HEK293 (cell line): ENCODE data around the gene PDXK.

Experiments
- CTCF ChIA-PET: fragments of 350-600 bp; formaldehyde crosslinking; extraction: SDS; loops from one replicate; lab custom pipeline; 2021; ENCODE audit warnings: antibody characterized with exemption; lab: Yijun Ruan, JAX
- POLR2A ChIA-PET: fragments of 300-600 bp; formaldehyde crosslinking; extraction: SDS; loops from one replicate; lab custom pipeline; 2020; ENCODE audit warnings: antibody characterized with exemption, inconsistent platforms; lab: Yijun Ruan, JAX
- H3K27ac ChIP-seq: fragments of 200-500 bp; sonication (Bioruptor generic); 2 replicates; pipeline ENCODE4 v1.5.1; 2014; ENCODE audit warnings: low read depth, low read length, control low read depth, inconsistent platforms; ENCODE audit errors: extremely low read depth
- H3K36me3 ChIP-seq, 2 experiments: fragments of 200-500 bp in 1 of 2; sonication (Bioruptor generic) in 1 of 2; 1 replicate in 1 of 2; 2 replicates in 1 of 2; pipeline ENCODE4 v1.5.1; 2014 to 2017; ENCODE audit warnings: inconsistent platforms in 2 of 2, low read length in 2 of 2; ENCODE audit not compliant: control insufficient read depth in 2 of 2, insufficient read depth in 1 of 2
- H3K4me1 ChIP-seq: fragments of 200-500 bp; sonication (Bioruptor generic); 2 replicates; pipeline ENCODE4 v1.5.1; 2014; ENCODE audit warnings: mild to moderate bottlenecking, low read length, inconsistent platforms; ENCODE audit not compliant: control insufficient read depth, insufficient read depth
- H3K4me3 ChIP-seq: 2 replicates; pipeline ENCODE4 v1.5.1; 2011; ENCODE audit warnings: low read depth, mild to moderate bottlenecking, control low read depth, low read length, moderate library complexity
- H3K9me3 ChIP-seq: fragments of 200-500 bp; sonication (Bioruptor generic); 2 replicates; pipeline ENCODE4 v1.5.1; 2014; ENCODE audit warnings: low read depth, low read length, inconsistent platforms; ENCODE audit not compliant: control insufficient read depth, insufficient read depth
- AEBP2 ChIP-seq: fragments of 450-650 bp; formaldehyde crosslinking; IDR thresholded peaks from 2 replicates; pipeline ENCODE4 v1.5.1; 2016; ENCODE audit warnings: missing biosample characterization, missing genetic modification characterization, borderline replicate concordance
- BCL11A ChIP-seq: fragments of 450-650 bp; formaldehyde crosslinking; IDR thresholded peaks from 2 replicates; pipeline ENCODE4 v1.5.1; 2016; ENCODE audit warnings: low read depth, missing biosample characterization, missing genetic modification characterization
- GLIS1 ChIP-seq: fragments of 450-650 bp; formaldehyde crosslinking; IDR thresholded peaks from 2 replicates; pipeline ENCODE4 v1.5.1; 2016; ENCODE audit warnings: missing biosample characterization, missing genetic modification characterization
- KLF1 ChIP-seq: fragments of 450-650 bp; formaldehyde crosslinking; IDR thresholded peaks from 2 replicates; pipeline ENCODE4 v1.5.1; 2016; ENCODE audit warnings: missing biosample characterization, missing genetic modification characterization
- KLF8 ChIP-seq: fragments of 450-650 bp; formaldehyde crosslinking; IDR thresholded peaks from 2 replicates; pipeline ENCODE4 v1.5.1; 2016; ENCODE audit warnings: missing biosample characterization, missing genetic modification characterization
- RBAK ChIP-seq: fragments of 450-650 bp; formaldehyde crosslinking; IDR thresholded peaks from 2 replicates; pipeline ENCODE4 v1.5.1; 2016; ENCODE audit warnings: missing biosample characterization, missing genetic modification characterization
- SP7 ChIP-seq: fragments of 450-650 bp; formaldehyde crosslinking; IDR thresholded peaks from 2 replicates; pipeline ENCODE4 v1.5.1; 2016; ENCODE audit warnings: missing biosample characterization, missing genetic modification characterization
- ZEB2 ChIP-seq: fragments of 450-650 bp; formaldehyde crosslinking; IDR thresholded peaks from 2 replicates; pipeline ENCODE4 v1.5.1; 2016; ENCODE audit warnings: missing biosample characterization, missing genetic modification characterization
- ZFP41 ChIP-seq: fragments of 450-650 bp; formaldehyde crosslinking; IDR thresholded peaks from 2 replicates; pipeline ENCODE4 v1.5.1; 2016; ENCODE audit warnings: missing biosample characterization, missing genetic modification characterization, borderline replicate concordance
- ZIC2 ChIP-seq: fragments of 450-650 bp; formaldehyde crosslinking; IDR thresholded peaks from 2 replicates; pipeline ENCODE4 v1.5.1; 2016; ENCODE audit warnings: missing biosample characterization, missing genetic modification characterization
- ZNF175 ChIP-seq: fragments of 450-650 bp; formaldehyde crosslinking; IDR thresholded peaks from 2 replicates; pipeline ENCODE4 v1.5.1; 2016; ENCODE audit warnings: missing biosample characterization, missing genetic modification characterization
- ZNF239 ChIP-seq: fragments of 450-650 bp; formaldehyde crosslinking; IDR thresholded peaks from 2 replicates; pipeline ENCODE4 v1.5.1; 2016; ENCODE audit warnings: missing biosample characterization, missing genetic modification characterization
- ZNF324 ChIP-seq: fragments of 450-650 bp; formaldehyde crosslinking; IDR thresholded peaks from 2 replicates; pipeline ENCODE4 v1.5.1; 2016; ENCODE audit warnings: missing biosample characterization, missing genetic modification characterization
- ZNF350 ChIP-seq: fragments of 450-650 bp; formaldehyde crosslinking; IDR thresholded peaks from 2 replicates; pipeline ENCODE4 v1.5.0; 2017; ENCODE audit warnings: missing biosample characterization, mild to moderate bottlenecking, missing genetic modification characterization
- ZNF423 ChIP-seq: fragments of 450-650 bp; formaldehyde crosslinking; IDR thresholded peaks from 2 replicates; pipeline ENCODE4 v1.5.1; 2016; ENCODE audit warnings: missing biosample characterization, missing genetic modification characterization
- ZNF449 ChIP-seq: fragments of 450-650 bp; formaldehyde crosslinking; IDR thresholded peaks from 2 replicates; pipeline ENCODE4 v1.5.1; 2017; ENCODE audit warnings: missing biosample characterization, mild to moderate bottlenecking, missing genetic modification characterization, moderate library complexity
- ZNF501 ChIP-seq: fragments of 450-650 bp; formaldehyde crosslinking; IDR thresholded peaks from 2 replicates; pipeline ENCODE4 v1.5.1; 2016; ENCODE audit warnings: missing biosample characterization, missing genetic modification characterization
- ZNF629 ChIP-seq: fragments of 450-650 bp; formaldehyde crosslinking; IDR thresholded peaks from 2 replicates; pipeline ENCODE4 v1.5.1; 2017; ENCODE audit warnings: missing biosample characterization, missing genetic modification characterization
- ZNF639 ChIP-seq: fragments of 450-650 bp; formaldehyde crosslinking; IDR thresholded peaks from 2 replicates; pipeline ENCODE4 v1.5.1; 2016; ENCODE audit warnings: missing biosample characterization, missing genetic modification characterization
- ZNF701 ChIP-seq: fragments of 450-650 bp; formaldehyde crosslinking; IDR thresholded peaks from 2 replicates; pipeline ENCODE4 v1.5.1; 2016; ENCODE audit warnings: missing biosample characterization, missing genetic modification characterization
- ZNF747 ChIP-seq: fragments of 450-650 bp; formaldehyde crosslinking; IDR thresholded peaks from 2 replicates; pipeline ENCODE4 v1.5.1; 2016; ENCODE audit warnings: missing biosample characterization, missing genetic modification characterization
- ZSCAN23 ChIP-seq: fragments of 450-650 bp; formaldehyde crosslinking; IDR thresholded peaks from 2 replicates; pipeline ENCODE4 v1.5.1; 2016; ENCODE audit warnings: missing biosample characterization, missing genetic modification characterization
- TF ChIP-seq, protein P1 (sequence below): fragments of 450-650 bp; formaldehyde crosslinking; IDR thresholded peaks from 2 replicates; pipeline ENCODE4 v1.5.1; 2016; ENCODE audit warnings: missing biosample characterization, missing genetic modification characterization
- TF ChIP-seq, protein P2 (sequence below): fragments of 450-650 bp; formaldehyde crosslinking; IDR thresholded peaks from 2 replicates; pipeline ENCODE4 v1.5.1; 2016; ENCODE audit warnings: missing biosample characterization, missing genetic modification characterization, borderline replicate concordance
- TF ChIP-seq, protein P3 (sequence below): fragments of 450-650 bp; formaldehyde crosslinking; IDR thresholded peaks from 2 replicates; pipeline ENCODE4 v1.5.1; 2016; ENCODE audit warnings: missing biosample characterization, missing genetic modification characterization

The PDXK gene

DNA sequence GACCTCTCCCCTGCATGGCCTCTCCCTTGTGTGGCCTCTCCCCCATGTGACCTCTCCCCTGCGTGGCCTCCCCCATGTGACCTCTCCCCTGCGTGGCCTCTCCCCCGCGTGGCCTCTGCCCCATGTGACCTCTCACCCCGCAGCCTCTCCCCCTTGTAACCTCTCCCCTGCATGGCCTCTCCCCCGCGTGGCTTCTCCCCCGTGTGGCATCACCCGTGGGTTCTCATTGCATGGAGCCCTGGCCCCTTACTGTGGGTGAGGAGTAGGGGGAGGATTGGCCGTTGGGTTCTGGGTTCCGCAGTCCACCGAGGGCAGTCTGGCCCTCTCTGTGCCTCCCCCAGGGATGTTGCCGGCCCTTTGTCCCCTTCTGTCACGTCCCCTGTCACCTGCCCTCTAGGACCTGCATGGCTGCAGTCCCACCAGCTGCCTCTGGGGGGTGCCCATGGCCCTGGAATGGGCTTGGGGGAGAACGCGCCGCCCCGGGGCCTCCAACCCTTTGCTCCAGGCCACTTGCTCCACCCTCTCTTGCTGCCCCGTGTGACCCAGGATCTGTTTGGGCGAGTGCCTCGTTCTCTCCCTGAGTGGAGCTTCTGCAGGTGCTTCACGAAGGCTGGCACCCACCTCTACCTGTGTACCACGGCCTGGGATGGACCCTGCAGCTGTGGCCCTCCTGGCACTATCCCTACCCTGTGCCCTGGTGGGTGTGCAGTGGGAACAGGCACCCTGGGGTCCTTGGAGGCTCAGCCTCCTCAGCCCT, 91.8 kb downstream of the PDXK start (continued):
- TF ChIP-seq ZSCAN23 (tag by site-specific recombination) (no peak), SP7 (tag by site-specific recombination) (peak; percentile 72; the same call in 1 of the 2 replicates), BCL11A (tag by site-specific recombination) (peak; percentile 37; the same call in 1 of the 2 replicates), ZNF701 (tag by site-specific recombination) (no peak), KLF8 (peak; percentile 74), ZNF639 (tag by site-specific recombination) (peak; percentile 55; the same call in 1 of the 2 replicates), ZNF449 (tag by site-specific recombination) (no peak), ZNF239 (no peak), ZNF423 (peak; percentile 66; the same call in 1 of the 2 replicates), ZNF175 (no peak), ZNF324 (tag by site-specific recombination) (peak; percentile 36; the same call in 1 of the 2 replicates), ZEB2 (peak; percentile 46; the same call in 1 of the 2 replicates), ZNF747 (tag by site-specific recombination) (no peak), ZNF629 (tag by site-specific recombination) (0 out of 2 replicates have a peak, but pooled peaks have one; percentile 36)
- TF ChIP-seq, protein P1, sequence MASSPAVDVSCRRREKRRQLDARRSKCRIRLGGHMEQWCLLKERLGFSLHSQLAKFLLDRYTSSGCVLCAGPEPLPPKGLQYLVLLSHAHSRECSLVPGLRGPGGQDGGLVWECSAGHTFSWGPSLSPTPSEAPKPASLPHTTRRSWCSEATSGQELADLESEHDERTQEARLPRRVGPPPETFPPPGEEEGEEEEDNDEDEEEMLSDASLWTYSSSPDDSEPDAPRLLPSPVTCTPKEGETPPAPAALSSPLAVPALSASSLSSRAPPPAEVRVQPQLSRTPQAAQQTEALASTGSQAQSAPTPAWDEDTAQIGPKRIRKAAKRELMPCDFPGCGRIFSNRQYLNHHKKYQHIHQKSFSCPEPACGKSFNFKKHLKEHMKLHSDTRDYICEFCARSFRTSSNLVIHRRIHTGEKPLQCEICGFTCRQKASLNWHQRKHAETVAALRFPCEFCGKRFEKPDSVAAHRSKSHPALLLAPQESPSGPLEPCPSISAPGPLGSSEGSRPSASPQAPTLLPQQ: peak; percentile 47; the same call in 1 of the 2 replicates

DNA sequence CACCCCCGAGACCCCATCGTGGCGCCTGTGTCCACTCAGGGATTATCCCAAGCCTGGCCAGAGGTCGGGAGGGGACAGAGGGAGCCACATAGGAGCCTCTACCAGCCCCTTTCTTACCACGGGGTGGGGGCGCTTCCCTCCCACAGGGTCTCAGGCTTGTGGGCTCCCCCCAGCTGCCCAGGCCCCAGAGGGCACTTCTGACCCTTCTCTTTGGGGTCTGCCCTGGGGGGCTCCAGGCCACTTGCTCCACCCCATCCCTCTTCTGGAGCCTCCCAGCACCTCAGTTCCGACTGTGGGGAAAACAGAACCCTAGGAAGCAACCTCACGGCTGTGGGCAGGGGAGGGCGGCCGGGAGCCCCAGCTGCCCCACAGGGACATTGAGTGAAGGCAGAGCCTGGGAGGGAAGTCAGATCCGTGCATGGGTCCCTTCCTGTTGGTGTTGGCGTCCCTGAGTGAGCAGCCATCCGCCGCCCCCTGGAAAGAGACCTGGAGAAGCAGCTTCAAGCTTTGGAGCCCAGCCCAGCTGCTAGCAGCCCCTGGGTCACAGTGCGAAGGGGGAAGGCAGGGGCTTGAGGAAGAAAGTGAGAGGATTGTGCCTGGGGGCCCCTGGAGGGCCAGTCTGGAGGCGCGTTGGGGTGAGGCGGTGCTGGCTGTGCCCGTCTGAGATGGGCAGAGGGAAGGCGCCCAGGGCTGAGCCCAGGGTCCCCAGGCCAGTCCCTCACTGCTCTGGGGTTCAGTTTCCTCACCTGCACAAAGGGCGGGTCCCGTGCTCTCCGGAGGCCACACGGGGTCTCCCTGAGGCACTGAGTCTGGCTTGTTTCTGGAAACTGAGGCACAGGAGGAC, 92.6 kb downstream of the PDXK start:
- Histone ChIP-seq H3K27ac (no peak overlapping the region), H3K4me1 (no peaks in the 10 kb centered on the region), H3K9me3 (no peaks in the 10 kb centered on the region), H3K36me3 (no peaks in the 10 kb centered on the region), H3K4me3 (no peak overlapping the region)
- ChIA-PET CTCF (interaction anchor here (0.6 to 2.8 kb wide), 32 partner anchors 8 to 662 kb away, joined by 3 to 39 read pairs (median 4); partner anchors contain the start of gene RRP1), POLR2A (interaction anchor here (1.4 kb wide), 2 partner anchors 11 to 164 kb away, joined by 3 read pairs; no protein-coding TSS in a partner anchor)
- TF ChIP-seq, protein P2, sequence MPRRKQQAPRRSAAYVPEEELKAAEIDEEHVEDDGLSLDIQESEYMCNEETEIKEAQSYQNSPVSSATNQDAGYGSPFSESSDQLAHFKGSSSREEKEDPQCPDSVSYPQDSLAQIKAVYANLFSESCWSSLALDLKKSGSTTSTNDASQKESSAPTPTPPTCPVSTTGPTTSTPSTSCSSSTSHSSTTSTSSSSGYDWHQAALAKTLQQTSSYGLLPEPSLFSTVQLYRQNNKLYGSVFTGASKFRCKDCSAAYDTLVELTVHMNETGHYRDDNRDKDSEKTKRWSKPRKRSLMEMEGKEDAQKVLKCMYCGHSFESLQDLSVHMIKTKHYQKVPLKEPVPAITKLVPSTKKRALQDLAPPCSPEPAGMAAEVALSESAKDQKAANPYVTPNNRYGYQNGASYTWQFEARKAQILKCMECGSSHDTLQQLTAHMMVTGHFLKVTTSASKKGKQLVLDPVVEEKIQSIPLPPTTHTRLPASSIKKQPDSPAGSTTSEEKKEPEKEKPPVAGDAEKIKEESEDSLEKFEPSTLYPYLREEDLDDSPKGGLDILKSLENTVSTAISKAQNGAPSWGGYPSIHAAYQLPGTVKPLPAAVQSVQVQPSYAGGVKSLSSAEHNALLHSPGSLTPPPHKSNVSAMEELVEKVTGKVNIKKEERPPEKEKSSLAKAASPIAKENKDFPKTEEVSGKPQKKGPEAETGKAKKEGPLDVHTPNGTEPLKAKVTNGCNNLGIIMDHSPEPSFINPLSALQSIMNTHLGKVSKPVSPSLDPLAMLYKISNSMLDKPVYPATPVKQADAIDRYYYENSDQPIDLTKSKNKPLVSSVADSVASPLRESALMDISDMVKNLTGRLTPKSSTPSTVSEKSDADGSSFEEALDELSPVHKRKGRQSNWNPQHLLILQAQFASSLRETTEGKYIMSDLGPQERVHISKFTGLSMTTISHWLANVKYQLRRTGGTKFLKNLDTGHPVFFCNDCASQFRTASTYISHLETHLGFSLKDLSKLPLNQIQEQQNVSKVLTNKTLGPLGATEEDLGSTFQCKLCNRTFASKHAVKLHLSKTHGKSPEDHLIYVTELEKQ (tag by site-specific recombination): no peak
- peak; percentile 22; the same call in 1 of the 2 replicates for TF ChIP-seq ZIC2 (tag by site-specific recombination)
- TF ChIP-seq, protein P3, sequence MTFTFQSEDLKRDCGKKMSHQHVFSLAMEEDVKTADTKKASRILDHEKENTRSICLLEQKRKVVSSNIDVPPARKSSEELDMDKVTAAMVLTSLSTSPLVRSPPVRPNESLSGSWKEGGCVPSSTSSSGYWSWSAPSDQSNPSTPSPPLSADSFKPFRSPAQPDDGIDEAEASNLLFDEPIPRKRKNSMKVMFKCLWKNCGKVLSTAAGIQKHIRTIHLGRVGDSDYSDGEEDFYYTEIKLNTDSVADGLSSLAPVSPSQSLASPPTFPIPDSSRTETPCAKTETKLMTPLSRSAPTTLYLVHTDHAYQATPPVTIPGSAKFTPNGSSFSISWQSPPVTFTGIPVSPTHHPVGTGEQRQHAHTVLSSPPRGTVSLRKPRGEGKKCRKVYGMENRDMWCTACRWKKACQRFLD: no peak
- TF ChIP-seq GLIS1: peak; percentile 98
- TF ChIP-seq ZNF350 (tag by site-specific recombination): no peak
- TF ChIP-seq AEBP2 (tag by site-specific recombination): no peak
- no peak for TF ChIP-seq ZFP41 (tag by site-specific recombination)
- no peak for TF ChIP-seq ZNF501 (tag by site-specific recombination)
- 0 out of 2 replicates have a peak, but pooled peaks have one; percentile 1 for TF ChIP-seq KLF1 (tag by site-specific recombination)
- no peak for TF ChIP-seq ZNF324 (tag by site-specific recombination)
- no peak for TF ChIP-seq RBAK
